ENCODE data around the gene ASIC3. TPM values are rescaled to one million over a fixed set of nuclear protein-coding genes. Genes with fewer than 3 reads are reported as not detected.

The ASIC3 gene
- total RNA-seq, 4 donors from 2014 or later: 2.6 to 4.3 (median 3.1) TPM

- Histone ChIP-seq H3K4me3 (no peak overlapping the region), H3K9me3 (no peaks in the 10 kb centered on the region)
Observed at GRCh38 chr7:151020231-151020630, 28.1 kb upstream of the ASIC3 start.

GRCh38 chr7:151023232-151023631, 25.1 kb upstream of the ASIC3 start:
- TF ChIP-seq POLR2AphosphoS5 (IDR thresholded peaks at IDR 0.05) (no peak), POLR2A (IDR thresholded peaks at IDR 0.05) (no peak), CTCF (IDR thresholded peaks at IDR 0.05) (no peak), EP300 (IDR thresholded peaks at IDR 0.05; ENCODE audit: low read depth) (no peak)
- H3K36me3 ChIP-seq: no peaks in the 10 kb centered on the region
- H3K4me1 ChIP-seq: peaks cover 7 to 18% (median 15%) of the 10 kb centered on the region in 4 donors
- in situ Hi-C loops (cut with MboI; ENCODE audit: low pct_ligation_motif_present in 1 of 4, low pct_unique_long_range_greater_than_20kb in 1 of 4, low sequenced_read_pairs in 3 of 4): no loop called here
- peaks cover 34% of the 10 kb centered on the region for H3K27me3 ChIP-seq
- H3K27ac ChIP-seq: no peak overlapping the region
- no peaks in the 10 kb centered on the region for H3K9me3 ChIP-seq
- intact Hi-C loops (cut with DNase I; ENCODE audit: low total_unique reads): no loop called here
- 82% methylated on average over 8 of the region's 10 CpGs; no CpG with 5 or more reads in 1 of the 2 donors for WGBS, 2 donors (ENCODE audit: low coverage in 1 of 2)
- no peak overlapping the region for H3K4me3 ChIP-seq
- DNase-seq: no peak

More at GRCh38 chr7:151020231-151020630, 28.1 kb upstream of the ASIC3 start:
- TF ChIP-seq POLR2A (IDR thresholded peaks at IDR 0.05) (no peak), CTCF (IDR thresholded peaks at IDR 0.05) (no peak), POLR2AphosphoS5 (IDR thresholded peaks at IDR 0.05) (no peak), EP300 (IDR thresholded peaks at IDR 0.05; ENCODE audit: low read depth) (no peak)
- intact Hi-C loops (cut with DNase I; ENCODE audit: low total_unique reads): no loop called here
- Histone ChIP-seq H3K27me3 (peaks cover 44% of the 10 kb centered on the region), H3K4me1 (peaks cover 11 to 17% (median 15%) of the 10 kb centered on the region in 4 donors), H3K27ac (no peak overlapping the region), H3K36me3 (no peaks in the 10 kb centered on the region)
- no peak for DNase-seq
- WGBS, 2 donors (ENCODE audit: low coverage in 1 of 2): 78% methylated on average over 7 of the region's 7 CpGs; no CpG with 5 or more reads in 1 of the 2 donors
- in situ Hi-C loops (cut with MboI; ENCODE audit: low pct_ligation_motif_present in 1 of 4, low pct_unique_long_range_greater_than_20kb in 1 of 4, low sequenced_read_pairs in 3 of 4): no loop called here

GRCh38 chr7:151024435-151025056, 23.8 kb upstream of the ASIC3 start, which contains the start of gene ATG9B:
TSS of gene ATG9B (minus strand) at chr7:151024494. CDS start at chr7:151024423, 71 bp downstream.
- intact Hi-C loops (cut with DNase I; ENCODE audit: low total_unique reads): no loop called here
- H3K9me3 ChIP-seq: no peaks in the 10 kb centered on the region
- 46 to 75% methylated on average over 4 of the region's 4 CpGs for WGBS, 2 donors (ENCODE audit: low coverage in 1 of 2)
- peaks cover 0 to 15% (median 13%) of the 10 kb centered on the region in 4 donors for H3K4me1 ChIP-seq
- no peak within 1 kb of the TSS for H3K4me3 ChIP-seq
- in situ Hi-C loops (cut with MboI; ENCODE audit: low pct_ligation_motif_present in 1 of 4, low pct_unique_long_range_greater_than_20kb in 1 of 4, low sequenced_read_pairs in 3 of 4): no loop called here
- TF ChIP-seq EP300 (IDR thresholded peaks at IDR 0.05; ENCODE audit: low read depth) (no peak), POLR2AphosphoS5 (IDR thresholded peaks at IDR 0.05) (no peak), CTCF (IDR thresholded peaks at IDR 0.05) (no peak), POLR2A (IDR thresholded peaks at IDR 0.05) (no peak)
- H3K36me3 ChIP-seq: no peaks in the 10 kb centered on the region
- peaks cover 20% of the 10 kb centered on the region for H3K27me3 ChIP-seq
- DNase-seq: no peak
- no peak within 1 kb of the TSS for H3K27ac ChIP-seq

- WGBS, 2 donors (ENCODE audit: low coverage in 1 of 2): 72 to 100% methylated on average over 1 to 4 of the region's 4 CpGs
Observed at GRCh38 chr7:151025924-151026671, 22.2 kb upstream of the ASIC3 start.

More at GRCh38 chr7:151025924-151026671, 22.2 kb upstream of the ASIC3 start:
- TF ChIP-seq POLR2A (IDR thresholded peaks at IDR 0.05): no peak
- no peak for TF ChIP-seq POLR2AphosphoS5 (IDR thresholded peaks at IDR 0.05)
- TF ChIP-seq CTCF (IDR thresholded peaks at IDR 0.05): no peak
- no peak for TF ChIP-seq EP300 (IDR thresholded peaks at IDR 0.05; ENCODE audit: low read depth)
- Histone ChIP-seq H3K4me1 (peaks cover 0 to 19% (median 13%) of the 10 kb centered on the region in 4 donors), H3K36me3 (no peaks in the 10 kb centered on the region), H3K27ac (no peak overlapping the region), H3K27me3 (peaks cover 5% of the 10 kb centered on the region), H3K4me3 (no peak overlapping the region), H3K9me3 (no peaks in the 10 kb centered on the region)
- no peak for DNase-seq
- intact Hi-C loops (cut with DNase I; ENCODE audit: low total_unique reads): no loop called here
- in situ Hi-C loops (cut with MboI; ENCODE audit: low pct_ligation_motif_present in 1 of 4, low pct_unique_long_range_greater_than_20kb in 1 of 4, low sequenced_read_pairs in 3 of 4): no loop called here

All from transverse colon (tissue), 4 donors.